Fibroblast of pulmonary artery (primary cell): ENCODE data around the gene CRTC1.

Experiments
- DNase-seq: peaks from one replicate; pipeline ENCODE4 v3.0.0-alpha.2; 2010; ENCODE audit warnings: low read depth
- H3K4me3 ChIP-seq: replicated peaks from 2 replicates; pipeline ENCODE4 v1.5.1; 2011; ENCODE audit warnings: low read depth, mild to moderate bottlenecking, control low read depth, low read length, moderate library complexity
- CTCF ChIP-seq: IDR thresholded peaks from 2 replicates; pipeline ENCODE4 v1.5.1; 2011; ENCODE audit warnings: mild to moderate bottlenecking, control low read depth, low read length, inconsistent platforms; ENCODE audit errors: missing control alignments

Gene CRTC1

GRCh38 chr19:18742324-18742723 lies 58.8 kb downstream of the CRTC1 start:
- DNase-seq: no peak
- H3K4me3 ChIP-seq: no peak overlapping the region
- no peak for TF ChIP-seq CTCF

GRCh38 chr19:18742838-18743783 lies 59.6 kb downstream of the CRTC1 start:
- no peak overlapping the region for H3K4me3 ChIP-seq
- DNase-seq: peak; percentile 64
- TF ChIP-seq CTCF: no peak

- DNase-seq: no peak
- no peak overlapping the region for H3K4me3 ChIP-seq
- TF ChIP-seq CTCF: no peak
These were observed 60.4 kb downstream of the CRTC1 start for GRCh38 chr19:18743784-18744418.

- DNase-seq: peak; percentile 44
- H3K4me3 ChIP-seq: no peak overlapping the region
- no peak for TF ChIP-seq CTCF
These were observed 61.7 kb downstream of the CRTC1 start for GRCh38 chr19:18745012-18745735.

GRCh38 chr19:18745931-18746330 lies 62.5 kb downstream of the CRTC1 start:
- no peak for TF ChIP-seq CTCF
- no peak overlapping the region for H3K4me3 ChIP-seq
- DNase-seq: no peak

GRCh38 chr19:18746401-18747325 lies 63.2 kb downstream of the CRTC1 start:
- no peak for TF ChIP-seq CTCF
- no peak for DNase-seq
- H3K4me3 ChIP-seq: no peak overlapping the region
